GM23338 (cell line): ENCODE measurements around the gene LUC7L. TPM values are rescaled to one million over a fixed set of nuclear protein-coding genes. Genes with fewer than 3 reads are reported as not detected.

Experiments
- ATAC-seq: fragments of 200-7000 bp; cut with Tn5 transposase; 3 replicates; pipeline ENCODE4 v1.9.1; 2020
- DNase-seq: peaks from one replicate; pipeline ENCODE4 v3.0.0-alpha.2; 2015; ENCODE audit warnings: low spot score
- H2AFZ ChIP-seq: fragments of 200-600 bp; sonication (generic); 2 replicates; pipeline ENCODE4 v1.8.0; 2016; ENCODE audit warnings: antibody characterized with exemption, mild to moderate bottlenecking, moderate library complexity
- H3F3A ChIP-seq: fragments of 200-600 bp; sonication (generic); replicated peaks from 2 replicates; pipeline ENCODE4 v1.8.0; 2017; ENCODE audit warnings: antibody characterized with exemption, mixed run types, low read depth
- H3K27ac ChIP-seq: fragments of 200-600 bp; sonication (generic); 2 replicates; pipeline ENCODE4 v1.6.1; 2016; ENCODE audit warnings: low read depth
- H3K27me3 ChIP-seq: fragments of 200-600 bp; sonication (generic); 2 replicates; pipeline ENCODE4 v1.8.0; 2016; ENCODE audit warnings: mild to moderate bottlenecking, mixed run types, moderate library complexity; ENCODE audit not compliant: insufficient read depth
- H3K36me3 ChIP-seq: fragments of 200-600 bp; sonication (generic); 2 replicates; pipeline ENCODE4 v1.8.0; 2016; ENCODE audit warnings: mild to moderate bottlenecking; ENCODE audit not compliant: insufficient read depth
- H3K4me1 ChIP-seq: fragments of 200-600 bp; sonication (generic); 2 replicates; pipeline ENCODE4 v1.8.0; 2016; ENCODE audit warnings: mild to moderate bottlenecking, moderate library complexity; ENCODE audit not compliant: insufficient read depth
- H3K4me2 ChIP-seq: fragments of 200-600 bp; sonication (generic); 2 replicates; pipeline ENCODE4 v1.7.1; 2017; ENCODE audit warnings: mixed run types
- H3K4me3 ChIP-seq: fragments of 200-600 bp; sonication (generic); 2 replicates; pipeline ENCODE4 v1.6.1; 2016; ENCODE audit warnings: mixed run types
- H3K79me2 ChIP-seq: fragments of 200-600 bp; sonication (generic); replicated peaks from 2 replicates; pipeline ENCODE4 v1.8.0; 2017; ENCODE audit warnings: mild to moderate bottlenecking; ENCODE audit not compliant: insufficient read depth
- H3K9me2 ChIP-seq: fragments of 200-600 bp; sonication (generic); 2 replicates; pipeline ENCODE4 v1.8.0; 2017; ENCODE audit not compliant: insufficient read depth
- H4K20me1 ChIP-seq: fragments of 200-600 bp; sonication (generic); replicated peaks from 2 replicates; pipeline ENCODE4 v1.8.0; 2017; ENCODE audit warnings: mild to moderate bottlenecking; ENCODE audit not compliant: insufficient read depth
- H3K27ac Mint-ChIP-seq: 2 replicates; pipeline ENCODE4 v1.8.0; 2020; ENCODE audit warnings: inconsistent platforms, mild to moderate bottlenecking, moderate library complexity, mixed read lengths
- H3K27me3 Mint-ChIP-seq: 3 replicates; pipeline ENCODE4 v1.8.0; 2022; ENCODE audit warnings: low read depth, mild to moderate bottlenecking, moderate library complexity, mixed read lengths, inconsistent platforms; ENCODE audit not compliant: insufficient read depth, poor library complexity
- H3K36me3 Mint-ChIP-seq: 3 replicates; pipeline ENCODE4 v1.8.0; 2021; ENCODE audit warnings: low read depth, mild to moderate bottlenecking, inconsistent platforms, moderate library complexity, mixed read lengths
- H3K4me1 Mint-ChIP-seq: 3 replicates; pipeline ENCODE4 v1.8.0; 2020; ENCODE audit warnings: mild to moderate bottlenecking, inconsistent platforms, mixed read lengths
- H3K4me3 Mint-ChIP-seq: 3 replicates; pipeline ENCODE4 v1.8.0; 2021; ENCODE audit warnings: moderate library complexity, mild to moderate bottlenecking, inconsistent platforms, mixed read lengths
- H3K9me3 Mint-ChIP-seq: 3 replicates; pipeline ENCODE4 v1.8.0; 2020; ENCODE audit warnings: moderate library complexity, mild to moderate bottlenecking, inconsistent platforms, mixed read lengths
- EZH2 ChIP-seq: fragments of 200-600 bp; sonication (generic); IDR thresholded peaks from one replicate; pipeline ENCODE4 v1.8.0; 2017; ENCODE audit warnings: antibody characterized with exemption, mild to moderate bottlenecking, low read depth; ENCODE audit not compliant: unreplicated experiment
- EZH2phosphoT487 ChIP-seq: fragments of 200-600 bp; sonication (generic); IDR thresholded peaks from one replicate; pipeline ENCODE4 v1.8.1; 2018; ENCODE audit warnings: antibody characterized with exemption; ENCODE audit not compliant: unreplicated experiment
- JUNB ChIP-seq: IDR thresholded peaks from one replicate; pipeline ENCODE4 v1.6.1; 2016; ENCODE audit warnings: antibody characterized with exemption; ENCODE audit not compliant: unreplicated experiment
- NANOG ChIP-seq: IDR thresholded peaks from 2 replicates; pipeline ENCODE4 v1.6.1; 2016; ENCODE audit warnings: antibody characterized with exemption, borderline replicate concordance
- STAT1 ChIP-seq: IDR thresholded peaks from one replicate; pipeline ENCODE4 v1.6.1; 2016; ENCODE audit warnings: antibody characterized with exemption; ENCODE audit not compliant: unreplicated experiment
- ZNF114 ChIP-seq: fragments of 250-450 bp; sonication (Bioruptor Pico); IDR thresholded peaks from 2 replicates; pipeline ENCODE4 v1.5.0; 2020; ENCODE audit warnings: mild to moderate bottlenecking, moderate library complexity
- ZNF331 ChIP-seq: fragments of 250-450 bp; sonication (Bioruptor Pico); IDR thresholded peaks from 2 replicates; pipeline ENCODE4 v1.5.0; 2020; ENCODE audit warnings: low read depth, mild to moderate bottlenecking, moderate library complexity
- polyA plus RNA-seq: library from polyadenylated mRNA; unstranded; fragments of >200 nt; fragmentation: Nextera tagmentation; extraction: Ambion mirVana; gene quantifications from 2 replicates; pipeline ENCODE4 v1.2.1, GENCODE V29; 2016
- total RNA-seq: library from RNA; depleted of rRNA; stranded (reverse); fragments of >200 nt; shearing (Covaris generic); gene quantifications from 2 replicates; pipeline ENCODE4 v1.2.3, GENCODE V29; 2014
- TF ChIP-seq, protein P1 (sequence below): IDR thresholded peaks from 2 replicates; pipeline ENCODE4 v1.6.1; 2016; ENCODE audit warnings: antibody characterized with exemption
- TF ChIP-seq, protein P2 (sequence below): fragments of 250-450 bp; sonication (Bioruptor Pico); IDR thresholded peaks from 2 replicates; pipeline ENCODE4 v1.5.0; 2020; ENCODE audit warnings: mild to moderate bottlenecking, moderate library complexity
- TF ChIP-seq, protein P3 (sequence below): IDR thresholded peaks from one replicate; pipeline ENCODE4 v1.6.1; 2018; ENCODE audit warnings: antibody characterized with exemption; ENCODE audit not compliant: unreplicated experiment

LUC7L gene
- total and polyA plus RNA-seq, 2 experiments from 2014 or later = 114 to 151 TPM

DNA sequence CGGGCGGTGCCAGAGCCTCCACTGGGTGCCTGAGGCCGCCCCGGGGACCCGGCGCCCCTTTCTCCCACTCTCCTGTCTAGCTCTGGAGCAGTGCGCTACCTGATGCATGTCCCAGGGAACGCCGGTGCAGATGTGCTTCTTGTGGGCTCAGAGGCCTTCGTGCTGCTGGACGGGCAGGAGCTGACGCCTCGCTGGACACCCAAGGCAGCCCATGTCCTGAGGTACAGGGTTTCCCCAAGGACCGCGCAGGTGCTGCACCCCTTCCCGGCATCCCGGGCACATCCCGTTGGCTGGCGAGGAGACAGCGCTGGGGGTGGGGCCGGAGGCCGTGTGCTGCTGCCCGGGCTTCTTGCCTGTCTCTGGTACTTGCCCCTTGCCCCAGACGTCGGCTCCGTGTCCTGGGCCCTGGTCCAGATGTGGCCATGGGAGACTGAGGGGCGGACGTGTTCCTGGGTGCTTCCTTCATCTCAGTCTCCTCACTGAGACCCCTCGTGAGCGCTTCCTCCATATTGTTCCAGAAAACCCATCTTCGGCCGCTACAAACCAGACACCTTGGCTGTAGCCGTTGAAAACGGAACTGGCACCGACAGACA, 34.0 kb upstream of the LUC7L start (continued):
- TF ChIP-seq, protein P1, sequence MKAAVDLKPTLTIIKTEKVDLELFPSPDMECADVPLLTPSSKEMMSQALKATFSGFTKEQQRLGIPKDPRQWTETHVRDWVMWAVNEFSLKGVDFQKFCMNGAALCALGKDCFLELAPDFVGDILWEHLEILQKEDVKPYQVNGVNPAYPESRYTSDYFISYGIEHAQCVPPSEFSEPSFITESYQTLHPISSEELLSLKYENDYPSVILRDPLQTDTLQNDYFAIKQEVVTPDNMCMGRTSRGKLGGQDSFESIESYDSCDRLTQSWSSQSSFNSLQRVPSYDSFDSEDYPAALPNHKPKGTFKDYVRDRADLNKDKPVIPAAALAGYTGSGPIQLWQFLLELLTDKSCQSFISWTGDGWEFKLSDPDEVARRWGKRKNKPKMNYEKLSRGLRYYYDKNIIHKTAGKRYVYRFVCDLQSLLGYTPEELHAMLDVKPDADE = no peak

DNA sequence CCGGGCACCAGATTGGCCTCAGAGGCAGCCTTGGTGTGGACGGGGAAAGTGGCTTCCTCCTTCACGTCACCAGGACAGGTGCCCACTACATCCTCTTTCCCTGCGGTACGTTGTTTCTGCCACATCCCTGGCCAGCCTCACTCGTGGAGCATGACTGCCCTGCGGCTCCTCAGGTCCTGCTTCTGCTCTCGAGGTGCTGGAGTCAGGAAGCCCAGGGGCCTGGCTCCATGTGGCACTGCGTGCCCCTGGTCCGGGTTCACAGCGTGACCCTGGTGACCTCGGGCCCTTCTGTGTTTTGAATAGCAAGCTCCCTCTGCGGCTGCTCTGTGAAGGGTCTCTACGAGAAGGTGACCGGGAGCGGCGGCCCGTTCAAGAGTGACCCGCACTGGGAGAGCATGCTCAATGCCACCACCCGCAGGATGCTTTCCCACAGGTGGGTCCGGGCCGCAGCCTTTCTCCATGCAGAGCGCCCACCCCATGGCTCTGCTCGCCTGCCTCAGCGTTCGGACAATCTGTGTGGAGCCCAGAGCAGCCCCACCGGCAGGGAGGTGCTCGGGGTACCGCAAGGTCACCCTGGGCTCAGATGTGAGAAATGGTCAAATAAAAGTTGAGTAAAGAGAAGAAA, 33.0 kb upstream of the LUC7L start:
- H3K4me2 ChIP-seq = no peak overlapping the region
- H3K27ac ChIP-seq = no peak overlapping the region
- H3K79me2 ChIP-seq = no peaks in the 10 kb centered on the region
- H3K4me1 ChIP-seq = no peaks in the 10 kb centered on the region
- H3K27me3 Mint-ChIP-seq = peaks cover 4% of the 10 kb centered on the region
- H3K9me2 ChIP-seq = no peaks in the 10 kb centered on the region
- DNase-seq = no peak
- H3K4me3 ChIP-seq = no peak overlapping the region
- H2AFZ ChIP-seq = no peak overlapping the region
- H3K27me3 ChIP-seq = no peaks in the 10 kb centered on the region
- no peaks in the 10 kb centered on the region for H4K20me1 ChIP-seq
- no peak overlapping the region for H3K27ac Mint-ChIP-seq
- H3K4me3 Mint-ChIP-seq = no peak overlapping the region
- no peaks in the 10 kb centered on the region; the same call in 1 of the 2 replicates for H3K36me3 ChIP-seq
- no peak for ATAC-seq
- H3K9me3 Mint-ChIP-seq = no peaks in the 10 kb centered on the region
- H3K4me1 Mint-ChIP-seq = no peaks in the 10 kb centered on the region
- peaks cover 28% of the 10 kb centered on the region; the same call in 2 of the 3 replicates for H3K36me3 Mint-ChIP-seq
- 0 out of 2 replicates have a peak, but pooled peaks cover 3% of the 10 kb centered on the region for H3F3A ChIP-seq
- TF ChIP-seq STAT1 (no peak), EZH2 (no peak), JUNB (no peak), NANOG (no peak), EZH2phosphoT487 (no peak), ZNF331 (CRISPR knock-in tag) (no peak), ZNF114 (no peak)
- TF ChIP-seq, protein P1 = no peak
- TF ChIP-seq, protein P2, sequence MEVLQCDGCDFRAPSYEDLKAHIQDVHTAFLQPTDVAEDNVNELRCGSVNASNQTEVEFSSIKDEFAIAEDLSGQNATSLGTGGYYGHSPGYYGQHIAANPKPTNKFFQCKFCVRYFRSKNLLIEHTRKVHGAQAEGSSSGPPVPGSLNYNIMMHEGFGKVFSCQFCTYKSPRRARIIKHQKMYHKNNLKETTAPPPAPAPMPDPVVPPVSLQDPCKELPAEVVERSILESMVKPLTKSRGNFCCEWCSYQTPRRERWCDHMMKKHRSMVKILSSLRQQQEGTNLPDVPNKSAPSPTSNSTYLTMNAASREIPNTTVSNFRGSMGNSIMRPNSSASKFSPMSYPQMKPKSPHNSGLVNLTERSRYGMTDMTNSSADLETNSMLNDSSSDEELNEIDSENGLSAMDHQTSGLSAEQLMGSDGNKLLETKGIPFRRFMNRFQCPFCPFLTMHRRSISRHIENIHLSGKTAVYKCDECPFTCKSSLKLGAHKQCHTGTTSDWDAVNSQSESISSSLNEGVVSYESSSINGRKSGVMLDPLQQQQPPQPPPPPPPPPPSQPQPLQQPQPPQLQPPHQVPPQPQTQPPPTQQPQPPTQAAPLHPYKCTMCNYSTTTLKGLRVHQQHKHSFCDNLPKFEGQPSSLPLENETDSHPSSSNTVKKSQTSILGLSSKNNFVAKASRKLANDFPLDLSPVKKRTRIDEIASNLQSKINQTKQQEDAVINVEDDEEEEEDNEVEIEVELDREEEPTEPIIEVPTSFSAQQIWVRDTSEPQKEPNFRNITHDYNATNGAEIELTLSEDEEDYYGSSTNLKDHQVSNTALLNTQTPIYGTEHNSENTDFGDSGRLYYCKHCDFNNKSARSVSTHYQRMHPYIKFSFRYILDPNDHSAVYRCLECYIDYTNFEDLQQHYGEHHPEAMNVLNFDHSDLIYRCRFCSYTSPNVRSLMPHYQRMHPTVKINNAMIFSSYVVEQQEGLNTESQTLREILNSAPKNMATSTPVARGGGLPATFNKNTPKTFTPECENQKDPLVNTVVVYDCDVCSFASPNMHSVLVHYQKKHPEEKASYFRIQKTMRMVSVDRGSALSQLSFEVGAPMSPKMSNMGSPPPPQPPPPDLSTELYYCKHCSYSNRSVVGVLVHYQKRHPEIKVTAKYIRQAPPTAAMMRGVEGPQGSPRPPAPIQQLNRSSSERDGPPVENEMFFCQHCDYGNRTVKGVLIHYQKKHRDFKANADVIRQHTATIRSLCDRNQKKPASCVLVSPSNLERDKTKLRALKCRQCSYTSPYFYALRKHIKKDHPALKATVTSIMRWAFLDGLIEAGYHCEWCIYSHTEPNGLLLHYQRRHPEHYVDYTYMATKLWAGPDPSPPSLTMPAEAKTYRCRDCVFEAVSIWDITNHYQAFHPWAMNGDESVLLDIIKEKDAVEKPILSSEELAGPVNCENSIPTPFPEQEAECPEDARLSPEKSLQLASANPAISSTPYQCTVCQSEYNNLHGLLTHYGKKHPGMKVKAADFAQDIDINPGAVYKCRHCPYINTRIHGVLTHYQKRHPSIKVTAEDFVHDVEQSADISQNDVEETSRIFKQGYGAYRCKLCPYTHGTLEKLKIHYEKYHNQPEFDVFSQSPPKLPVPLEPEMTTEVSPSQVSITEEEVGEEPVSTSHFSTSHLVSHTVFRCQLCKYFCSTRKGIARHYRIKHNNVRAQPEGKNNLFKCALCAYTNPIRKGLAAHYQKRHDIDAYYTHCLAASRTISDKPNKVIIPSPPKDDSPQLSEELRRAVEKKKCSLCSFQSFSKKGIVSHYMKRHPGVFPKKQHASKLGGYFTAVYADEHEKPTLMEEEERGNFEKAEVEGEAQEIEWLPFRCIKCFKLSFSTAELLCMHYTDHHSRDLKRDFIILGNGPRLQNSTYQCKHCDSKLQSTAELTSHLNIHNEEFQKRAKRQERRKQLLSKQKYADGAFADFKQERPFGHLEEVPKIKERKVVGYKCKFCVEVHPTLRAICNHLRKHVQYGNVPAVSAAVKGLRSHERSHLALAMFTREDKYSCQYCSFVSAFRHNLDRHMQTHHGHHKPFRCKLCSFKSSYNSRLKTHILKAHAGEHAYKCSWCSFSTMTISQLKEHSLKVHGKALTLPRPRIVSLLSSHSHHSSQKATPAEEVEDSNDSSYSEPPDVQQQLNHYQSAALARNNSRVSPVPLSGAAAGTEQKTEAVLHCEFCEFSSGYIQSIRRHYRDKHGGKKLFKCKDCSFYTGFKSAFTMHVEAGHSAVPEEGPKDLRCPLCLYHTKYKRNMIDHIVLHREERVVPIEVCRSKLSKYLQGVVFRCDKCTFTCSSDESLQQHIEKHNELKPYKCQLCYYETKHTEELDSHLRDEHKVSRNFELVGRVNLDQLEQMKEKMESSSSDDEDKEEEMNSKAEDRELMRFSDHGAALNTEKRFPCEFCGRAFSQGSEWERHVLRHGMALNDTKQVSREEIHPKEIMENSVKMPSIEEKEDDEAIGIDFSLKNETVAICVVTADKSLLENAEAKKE (CRISPR knock-in tag) = no peak
- TF ChIP-seq, protein P3, sequence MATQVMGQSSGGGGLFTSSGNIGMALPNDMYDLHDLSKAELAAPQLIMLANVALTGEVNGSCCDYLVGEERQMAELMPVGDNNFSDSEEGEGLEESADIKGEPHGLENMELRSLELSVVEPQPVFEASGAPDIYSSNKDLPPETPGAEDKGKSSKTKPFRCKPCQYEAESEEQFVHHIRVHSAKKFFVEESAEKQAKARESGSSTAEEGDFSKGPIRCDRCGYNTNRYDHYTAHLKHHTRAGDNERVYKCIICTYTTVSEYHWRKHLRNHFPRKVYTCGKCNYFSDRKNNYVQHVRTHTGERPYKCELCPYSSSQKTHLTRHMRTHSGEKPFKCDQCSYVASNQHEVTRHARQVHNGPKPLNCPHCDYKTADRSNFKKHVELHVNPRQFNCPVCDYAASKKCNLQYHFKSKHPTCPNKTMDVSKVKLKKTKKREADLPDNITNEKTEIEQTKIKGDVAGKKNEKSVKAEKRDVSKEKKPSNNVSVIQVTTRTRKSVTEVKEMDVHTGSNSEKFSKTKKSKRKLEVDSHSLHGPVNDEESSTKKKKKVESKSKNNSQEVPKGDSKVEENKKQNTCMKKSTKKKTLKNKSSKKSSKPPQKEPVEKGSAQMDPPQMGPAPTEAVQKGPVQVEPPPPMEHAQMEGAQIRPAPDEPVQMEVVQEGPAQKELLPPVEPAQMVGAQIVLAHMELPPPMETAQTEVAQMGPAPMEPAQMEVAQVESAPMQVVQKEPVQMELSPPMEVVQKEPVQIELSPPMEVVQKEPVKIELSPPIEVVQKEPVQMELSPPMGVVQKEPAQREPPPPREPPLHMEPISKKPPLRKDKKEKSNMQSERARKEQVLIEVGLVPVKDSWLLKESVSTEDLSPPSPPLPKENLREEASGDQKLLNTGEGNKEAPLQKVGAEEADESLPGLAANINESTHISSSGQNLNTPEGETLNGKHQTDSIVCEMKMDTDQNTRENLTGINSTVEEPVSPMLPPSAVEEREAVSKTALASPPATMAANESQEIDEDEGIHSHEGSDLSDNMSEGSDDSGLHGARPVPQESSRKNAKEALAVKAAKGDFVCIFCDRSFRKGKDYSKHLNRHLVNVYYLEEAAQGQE = no peak
